ENCODE results near the gene KIF12.

The KIF12 gene

GRCh38 chr9:114048533-114049415, 50.3 kb downstream of the KIF12 start:
- TF ChIP-seq GATA2 (IDR thresholded peaks at IDR 0.05; ENCODE audit: low read depth, low read length) (no peak), GATA3 (IDR thresholded peaks at IDR 0.05; ENCODE audit: low read depth, low read length) (no peak)

DNA sequence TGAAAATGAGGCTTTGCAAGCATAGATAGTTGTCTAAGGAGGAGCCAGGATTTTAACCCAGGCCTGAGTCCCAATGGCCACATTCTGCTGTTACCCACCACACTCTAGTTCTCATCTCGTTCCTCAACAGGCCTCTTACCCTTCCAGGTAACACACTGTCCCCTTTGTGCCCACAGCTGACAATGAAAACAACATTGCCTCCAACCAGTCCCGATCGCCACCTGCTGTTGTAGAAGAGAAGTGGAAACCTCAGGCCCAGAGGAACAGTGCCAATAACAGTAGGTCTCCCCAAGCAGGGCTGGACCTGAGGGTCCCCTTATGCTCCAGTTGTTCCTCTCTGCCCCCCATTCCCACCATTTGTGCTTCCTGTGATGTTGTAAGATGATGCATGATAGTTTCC, 51.4 kb downstream of the KIF12 start:
- TF ChIP-seq GATA2 (IDR thresholded peaks at IDR 0.05; ENCODE audit: low read depth, low read length): no peak
- no peak for TF ChIP-seq GATA3 (IDR thresholded peaks at IDR 0.05; ENCODE audit: low read depth, low read length)

GRCh38 chr9:114046875-114047274, 52.2 kb downstream of the KIF12 start:
- TF ChIP-seq GATA2 (IDR thresholded peaks at IDR 0.05; ENCODE audit: low read depth, low read length) (no peak), GATA3 (IDR thresholded peaks at IDR 0.05; ENCODE audit: low read depth, low read length) (no peak)

- TF ChIP-seq GATA2 (IDR thresholded peaks at IDR 0.05; ENCODE audit: low read depth, low read length) (no peak), GATA3 (IDR thresholded peaks at IDR 0.05; ENCODE audit: low read depth, low read length) (no peak)
Observed at GRCh38 chr9:114046237-114046755, 52.8 kb downstream of the KIF12 start.

Data from SH-SY5Y (cell line).